Measurements from ENCODE around the gene GLUL.

GRCh38 chr1:182430263-182431068 is 38.9 kb upstream of the GLUL start:
- TF ChIP-seq TAF1 (conservative IDR thresholded peaks at IDR 0.05) = no peak
- TF ChIP-seq YY1 (IDR thresholded peaks at IDR 0.05) = no peak
- TF ChIP-seq RAD21 (IDR thresholded peaks at IDR 0.05) = no peak
- TF ChIP-seq FOXA1 (IDR thresholded peaks at IDR 0.05) = no peak
- TF ChIP-seq CTCF (IDR thresholded peaks at IDR 0.05; ENCODE audit: low read depth, low read length, missing input control) = no peak
- no peak for TF ChIP-seq ZBTB33 (IDR thresholded peaks at IDR 0.05)
- TF ChIP-seq REST (IDR thresholded peaks at IDR 0.05) = no peak
- no peak for TF ChIP-seq GABPA (IDR thresholded peaks at IDR 0.05 in 1 of 2, conservative IDR thresholded peaks at IDR 0.05 in 1 of 2)
- no peak for TF ChIP-seq MAX (IDR thresholded peaks at IDR 0.05)
- no peak for TF ChIP-seq HNF4G (IDR thresholded peaks at IDR 0.05)
- no peak for TF ChIP-seq SP1 (IDR thresholded peaks at IDR 0.05)

Measured in liver (tissue), 3 donors.